GM12873 (cell line): Measurements from ENCODE around the gene REEP5.

Source experiments
- CTCF ChIP-seq: IDR thresholded peaks from 2 replicates; pipeline ENCODE4 v1.5.1; 2012; ENCODE audit warnings: low read depth, mild to moderate bottlenecking, moderate library complexity, low read length, control low read depth; ENCODE audit not compliant: insufficient read depth; ENCODE audit errors: missing control alignments

The REEP5 gene

GRCh38 chr5:112938286-112938685 lies 16.3 kb upstream of the REEP5 start:
- no peak for TF ChIP-seq CTCF

GRCh38 chr5:112935675-112936074 lies 13.6 kb upstream of the REEP5 start:
- TF ChIP-seq CTCF: no peak

- no peak for TF ChIP-seq CTCF
Measured at GRCh38 chr5:112934366-112934663, 12.3 kb upstream of the REEP5 start.

GRCh38 chr5:112933651-112934365 lies 11.8 kb upstream of the REEP5 start:
- TF ChIP-seq CTCF: no peak

- TF ChIP-seq CTCF: no peak
Measured at GRCh38 chr5:112933105-112933504, 11.1 kb upstream of the REEP5 start.

- TF ChIP-seq CTCF: no peak
Measured at GRCh38 chr5:112931473-112931872, 9.4 kb upstream of the REEP5 start.

- no peak for TF ChIP-seq CTCF
Measured at GRCh38 chr5:112930082-112930344, 8.0 kb upstream of the REEP5 start.
